WTC11 (cell line): ENCODE measurements around the gene PABPN1L.

ENCODE experiments used
- CTCF ChIP-seq: fragments of 200-600 bp; IDR thresholded peaks from 2 replicates; pipeline ENCODE4 v1.8.0; 2022; ENCODE audit warnings: antibody characterized with exemption
- ETV6 ChIP-seq: sonication (generic); formaldehyde crosslinking; IDR thresholded peaks from 2 replicates; pipeline ENCODE4 v1.8.1; 2022; ENCODE audit warnings: mild to moderate bottlenecking, missing genetic modification reagents
- FOXJ3 ChIP-seq: sonication (generic); formaldehyde crosslinking; IDR thresholded peaks from 2 replicates; pipeline ENCODE4 v1.9.0; 2021; ENCODE audit warnings: missing genetic modification reagents, mild to moderate bottlenecking, borderline replicate concordance
- FOXK1 ChIP-seq: sonication (generic); formaldehyde crosslinking; IDR thresholded peaks from 2 replicates; pipeline ENCODE4 v1.8.0; 2022; ENCODE audit warnings: mild to moderate bottlenecking, moderate library complexity, missing genetic modification reagents
- JUN ChIP-seq: sonication (generic); formaldehyde crosslinking; IDR thresholded peaks from 2 replicates; pipeline ENCODE4 v1.8.0; 2023; ENCODE audit warnings: mild to moderate bottlenecking, missing genetic modification reagents
- MAX ChIP-seq: sonication (generic); formaldehyde crosslinking; IDR thresholded peaks from 2 replicates; pipeline ENCODE4 v1.8.0; 2022; ENCODE audit warnings: mild to moderate bottlenecking, missing genetic modification reagents
- NFE2L1 ChIP-seq: sonication (generic); formaldehyde crosslinking; IDR thresholded peaks from 2 replicates; pipeline ENCODE4 v1.8.1; 2023; ENCODE audit warnings: missing genetic modification reagents
- NR3C1 ChIP-seq: sonication (generic); formaldehyde crosslinking; conservative IDR thresholded peaks from 2 replicates; pipeline ENCODE4 v1.8.1; 2023; ENCODE audit warnings: low read depth, mild to moderate bottlenecking, missing genetic modification reagents
- PREB ChIP-seq: sonication (generic); formaldehyde crosslinking; IDR thresholded peaks from 2 replicates; pipeline ENCODE4 v1.8.1; 2022; ENCODE audit warnings: mild to moderate bottlenecking, missing genetic modification reagents, moderate library complexity, borderline replicate concordance
- STAT6 ChIP-seq: sonication (generic); formaldehyde crosslinking; conservative IDR thresholded peaks from 2 replicates; pipeline ENCODE4 v1.8.1; 2023; ENCODE audit warnings: mild to moderate bottlenecking, low read depth, missing genetic modification reagents, moderate library complexity
- USF1 ChIP-seq: sonication (generic); formaldehyde crosslinking; IDR thresholded peaks from 2 replicates; pipeline ENCODE4 v1.8.0; 2022; ENCODE audit warnings: mild to moderate bottlenecking, missing genetic modification reagents
- ZNF416 ChIP-seq: fragments of 250-450 bp; sonication (Bioruptor Pico); IDR thresholded peaks from 2 replicates; pipeline ENCODE4 v1.9.0; 2021; ENCODE audit warnings: mild to moderate bottlenecking, inconsistent platforms

- TF ChIP-seq CTCF (no peak), MAX (CRISPR knock-in tag) (no peak), NFE2L1 (no peak), STAT6 (CRISPR knock-in tag) (no peak), JUN (CRISPR knock-in tag) (no peak), NR3C1 (no peak), USF1 (CRISPR knock-in tag) (no peak), ETV6 (CRISPR knock-in tag) (no peak), FOXK1 (no peak), PREB (no peak), FOXJ3 (CRISPR knock-in tag) (no peak), ZNF416 (CRISPR knock-in tag) (no peak)
Observed at GRCh38 chr16:88865742-88866141, 718 bp downstream of the PABPN1L start.
